Stimulated activated CD8-positive, alpha-beta memory T cell treated with anti-CD3 and anti-CD28 coated beads, Interleukin-7, amount 100 ng/mL, for 48 hours (primary cell): Measurements from ENCODE around the gene SH2B2.
"Not testable (repeated sequence)": the region's sequence is repeated elsewhere in the genome, so short reads cannot be mapped to it uniquely, and the experiment has no call there.

Experiments
- DNase-seq, 2 donors: peaks; one replicate each; pipeline ENCODE4 v3.0.0-alpha.2; 2020; ENCODE audit warnings: low read depth in 1 of 2; ENCODE audit errors: extremely low read depth in 1 of 2

Gene SH2B2

DNA sequence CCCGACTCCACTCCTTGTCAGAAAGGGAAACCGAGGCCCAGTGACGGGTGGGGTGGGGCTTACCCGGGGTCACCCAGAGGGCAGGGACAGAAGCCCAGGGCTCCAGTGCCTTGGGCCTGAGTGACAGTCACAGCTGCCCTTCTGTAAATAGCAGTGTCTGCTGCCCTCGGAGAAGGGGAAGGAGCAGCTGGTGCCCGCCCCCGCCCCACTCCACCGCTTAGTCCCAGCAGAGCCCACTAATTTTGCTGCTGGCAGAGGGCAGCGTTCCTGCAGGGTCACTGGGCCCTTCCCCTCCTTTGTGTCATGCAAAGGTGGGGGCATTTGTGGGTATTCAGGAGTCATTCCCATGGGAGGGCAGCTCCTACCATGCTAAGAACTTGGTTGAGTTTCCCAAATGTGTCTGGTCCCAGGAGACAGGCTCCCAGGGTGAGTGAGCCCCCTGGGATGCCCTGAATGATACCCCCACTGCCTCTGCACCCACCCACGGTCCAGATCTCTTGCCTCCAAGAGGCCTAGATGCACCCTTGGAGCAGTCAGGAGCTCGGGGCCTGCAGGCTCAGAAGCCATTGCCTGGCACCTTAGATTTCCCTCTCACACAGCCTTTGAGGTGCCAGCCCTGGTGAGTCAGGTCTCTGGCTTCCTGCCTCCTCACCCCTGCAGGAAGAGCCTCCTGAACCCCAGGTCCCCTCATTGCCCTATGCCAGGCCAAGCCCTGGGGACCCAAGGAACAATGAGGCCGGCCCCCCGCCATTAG lies 17.2 kb downstream of the SH2B2 start:
- DNase-seq = no peak

DNA sequence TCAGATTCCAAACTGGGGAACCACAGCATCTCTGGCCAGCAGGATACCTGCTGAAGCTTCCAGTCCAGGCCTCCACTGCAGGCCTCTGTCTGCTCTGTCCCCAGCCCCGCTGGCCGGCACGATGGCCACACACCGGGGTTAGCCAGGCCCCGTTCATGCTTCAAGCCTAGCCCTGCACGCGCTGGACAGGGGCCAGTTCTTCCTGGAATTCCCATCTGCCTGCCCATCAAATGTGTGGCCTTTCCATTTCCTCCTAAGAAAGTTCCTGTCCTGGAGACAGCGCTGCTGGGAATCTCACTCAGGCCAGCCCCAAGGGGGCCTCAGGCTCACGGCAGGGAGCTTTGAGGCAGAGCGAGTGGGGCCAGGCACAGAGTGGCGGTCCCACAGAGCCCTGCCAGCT lies 18.0 kb downstream of the SH2B2 start:
- DNase-seq = no peak

- no peak for DNase-seq
Measured at GRCh38 chr7:102305414-102306268, 19.0 kb downstream of the SH2B2 start.

- DNase-seq = no peak
Measured at GRCh38 chr7:102306916-102307677, 20.4 kb downstream of the SH2B2 start.

DNA sequence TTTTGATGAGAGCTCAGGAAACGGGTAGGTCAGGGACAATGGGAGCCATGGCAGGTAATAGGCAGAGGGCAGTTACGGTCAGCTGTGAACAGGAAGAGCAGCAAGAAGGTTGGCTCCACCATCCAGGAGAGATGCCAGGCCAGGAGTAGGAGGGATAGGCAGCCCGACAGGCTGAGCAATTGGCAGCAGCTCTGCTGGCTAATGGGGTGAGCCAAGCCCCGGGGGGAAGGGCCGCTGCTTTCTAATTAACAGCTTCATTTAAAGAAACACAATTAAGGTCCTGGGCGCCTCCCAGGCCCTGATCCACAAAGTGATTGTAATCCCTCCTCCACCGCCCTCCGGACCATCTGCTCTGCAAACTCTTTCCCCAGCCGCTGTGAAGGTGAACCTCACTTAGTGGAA lies 23.7 kb downstream of the SH2B2 start:
- DNase-seq = no peak

- no peak for DNase-seq
Measured at GRCh38 chr7:102312317-102312716, 25.6 kb downstream of the SH2B2 start.

- no peak for DNase-seq
Measured at GRCh38 chr7:102313997-102314780, 27.5 kb downstream of the SH2B2 start.

DNA sequence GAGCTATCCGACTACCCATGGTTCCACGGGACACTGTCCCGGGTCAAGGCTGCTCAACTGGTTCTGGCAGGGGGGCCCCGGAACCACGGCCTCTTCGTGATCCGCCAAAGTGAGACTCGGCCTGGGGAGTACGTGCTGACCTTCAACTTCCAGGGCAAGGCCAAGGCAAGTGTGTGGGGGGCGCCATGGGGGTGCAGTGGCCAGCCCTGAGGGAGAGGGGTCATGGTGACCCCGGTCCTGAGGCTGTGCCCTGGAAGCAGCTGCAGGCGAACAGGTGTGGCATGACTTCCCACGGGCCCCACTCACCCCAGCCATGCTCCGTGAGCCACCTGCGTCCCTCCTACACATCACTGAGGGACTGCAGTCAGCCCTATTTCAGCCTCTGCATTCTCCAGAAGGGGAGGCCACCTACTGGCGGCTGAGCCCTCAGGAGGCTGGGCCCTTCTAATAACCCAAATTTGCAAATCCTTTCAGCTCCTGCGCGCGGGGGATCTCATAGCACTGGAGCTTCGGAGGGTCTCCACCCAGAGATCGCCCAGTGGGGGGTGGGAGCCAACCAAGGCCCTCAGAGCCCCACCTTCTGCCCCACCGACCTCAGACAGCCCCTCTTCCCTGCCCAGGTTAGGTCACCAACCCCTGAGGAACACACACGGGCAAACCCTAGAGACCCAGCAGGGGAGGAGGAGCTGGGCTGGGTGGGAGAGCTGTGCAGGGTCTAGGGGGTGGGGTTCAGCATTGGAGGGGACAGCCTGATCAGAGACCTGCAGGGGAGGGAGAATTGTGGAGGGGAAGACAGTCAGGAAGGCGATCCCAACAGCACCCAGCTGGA lies 30.8 kb downstream of the SH2B2 start:
- no peak for DNase-seq

DNA sequence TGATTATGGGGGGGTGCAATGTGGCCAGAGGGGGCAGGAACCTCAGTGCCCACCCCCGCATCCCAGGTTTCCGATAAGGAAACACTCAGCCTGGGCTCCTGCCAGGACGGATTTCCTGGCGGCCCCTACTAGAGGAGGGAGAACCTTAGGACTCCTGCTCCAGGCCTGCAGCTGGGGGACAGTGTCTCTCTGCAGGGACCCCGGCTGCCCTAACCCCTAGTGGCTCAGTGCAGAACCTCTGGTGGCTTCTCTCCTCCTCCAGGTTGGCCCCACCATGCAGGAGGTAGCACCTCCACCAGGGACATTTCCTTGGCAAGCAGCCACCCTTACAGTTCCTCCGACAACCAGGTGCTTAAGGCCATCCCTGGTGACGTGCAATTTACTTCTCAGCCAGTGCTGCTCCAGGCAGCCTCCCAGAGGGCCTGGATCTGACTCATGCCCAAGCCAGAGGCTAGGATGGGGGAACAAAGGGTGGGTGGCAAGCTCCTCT lies 31.9 kb downstream of the SH2B2 start:
- DNase-seq = no peak

- DNase-seq = no peak
Measured at GRCh38 chr7:102319671-102320070, 33.0 kb downstream of the SH2B2 start.

DNA sequence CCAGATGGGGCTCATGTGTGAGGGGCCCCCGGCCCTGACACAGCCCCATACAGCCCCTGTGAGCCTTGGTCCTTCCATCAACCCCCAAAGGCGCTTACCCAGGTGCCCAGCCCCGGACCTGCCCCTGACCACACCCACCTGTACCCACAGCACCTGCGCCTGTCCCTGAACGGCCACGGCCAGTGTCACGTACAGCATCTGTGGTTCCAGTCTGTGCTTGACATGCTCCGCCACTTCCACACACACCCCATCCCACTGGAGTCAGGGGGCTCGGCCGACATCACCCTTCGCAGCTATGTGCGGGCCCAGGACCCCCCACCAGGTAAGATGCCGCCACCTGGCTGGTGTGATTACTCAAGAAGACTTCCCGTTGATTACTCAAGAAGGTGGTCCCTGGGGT lies 33.5 kb downstream of the SH2B2 start:
- no peak for DNase-seq

- DNase-seq = no peak
Measured at GRCh38 chr7:102320601-102321350, 34.1 kb downstream of the SH2B2 start.

DNA sequence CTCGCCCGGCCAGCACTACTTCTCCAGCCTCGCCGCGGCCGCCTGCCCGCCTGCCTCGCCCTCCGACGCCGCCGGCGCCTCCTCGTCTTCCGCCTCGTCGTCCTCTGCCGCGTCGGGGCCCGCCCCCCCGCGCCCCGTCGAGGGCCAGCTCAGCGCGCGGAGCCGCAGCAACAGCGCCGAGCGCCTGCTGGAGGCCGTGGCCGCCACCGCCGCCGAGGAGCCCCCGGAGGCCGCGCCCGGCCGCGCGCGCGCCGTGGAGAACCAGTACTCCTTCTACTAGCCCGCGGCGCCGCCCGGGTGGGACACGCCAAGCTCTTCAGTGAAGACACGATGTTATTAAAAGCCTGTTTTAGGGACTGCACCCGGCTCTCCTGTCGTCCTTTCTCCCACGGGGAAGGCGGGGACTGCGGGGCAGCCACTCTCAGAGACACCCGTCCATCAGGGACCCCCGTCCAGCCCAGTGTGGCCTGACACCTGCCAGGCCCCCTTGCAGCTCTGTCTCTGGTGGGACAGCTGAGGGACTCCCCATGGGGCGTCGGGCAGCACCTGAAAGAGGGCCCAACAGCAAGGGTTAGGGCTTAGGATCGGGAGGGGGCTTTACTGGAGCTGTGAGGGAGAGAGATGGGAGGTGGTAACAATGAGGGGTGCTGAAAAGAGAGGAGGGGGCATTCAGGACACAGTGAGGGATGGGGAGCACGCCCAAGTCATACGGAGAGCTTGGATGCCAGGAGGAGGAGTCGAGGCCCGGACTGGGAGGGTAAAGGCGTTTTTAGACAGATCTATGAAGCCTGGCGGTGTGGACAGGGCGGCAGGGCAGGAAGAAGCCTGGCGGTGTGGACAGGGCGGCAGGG lies 34.9 kb downstream of the SH2B2 start:
- no peak for DNase-seq

- no peak for DNase-seq
Measured at GRCh38 chr7:102322202-102322715, 35.6 kb downstream of the SH2B2 start.

DNA sequence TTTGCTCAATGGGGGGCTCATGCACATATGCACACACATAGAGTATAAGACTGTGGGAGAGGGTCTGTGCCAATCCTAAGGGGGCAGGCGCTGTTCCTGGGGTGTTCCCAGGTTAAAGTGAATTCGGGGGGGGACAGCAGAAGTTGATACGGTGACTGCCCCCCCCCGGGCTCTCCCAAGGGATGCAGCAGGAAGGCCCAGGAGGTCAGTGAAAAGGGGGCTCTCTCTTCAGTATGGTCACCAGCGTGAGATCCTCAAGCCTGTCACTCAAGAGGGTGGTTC lies 37.2 kb downstream of the SH2B2 start:
- no peak for DNase-seq

GRCh38 chr7:102325106-102325505 lies 38.4 kb downstream of the SH2B2 start:
- not testable (repeated sequence) for DNase-seq

DNA sequence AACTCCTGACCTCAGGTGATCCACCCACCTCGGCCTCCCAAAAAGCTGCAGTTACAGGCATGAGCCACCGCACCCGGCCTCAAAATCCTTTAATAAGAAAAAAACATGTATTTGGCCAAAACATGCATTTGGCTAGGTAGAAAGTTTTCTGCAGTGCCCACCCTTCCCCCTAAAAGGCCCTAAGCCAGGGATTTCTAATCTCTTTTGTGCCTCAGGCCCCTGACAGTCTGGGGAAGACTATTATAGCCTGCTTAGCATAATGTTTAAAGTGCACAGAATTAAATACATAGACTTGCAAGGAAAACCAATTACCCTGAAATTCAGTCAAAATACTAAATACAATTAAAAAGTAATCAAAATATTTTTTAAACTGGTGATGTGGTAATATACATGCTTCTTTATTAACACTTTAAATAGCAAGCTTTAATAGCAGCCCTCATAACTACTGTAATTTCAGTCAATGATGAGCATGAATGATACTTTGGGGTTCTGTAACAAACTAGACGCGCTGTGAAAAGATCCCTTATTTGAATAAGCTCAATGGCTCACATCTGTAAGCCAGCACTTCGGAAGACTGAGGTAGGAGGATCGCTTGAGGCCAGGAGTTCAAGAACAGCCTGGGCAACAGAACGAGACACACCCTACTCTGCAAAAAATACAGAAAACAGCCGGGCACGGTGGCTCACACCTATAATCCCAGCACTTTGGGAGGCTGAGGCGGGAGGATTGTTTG lies 39.7 kb downstream of the SH2B2 start:
- DNase-seq = no peak
